GM18520 (cell line): Measurements from ENCODE around the gene LRRN1.
A peak's percentile ranks its signal among the peaks of the same experiment; 100 is the strongest.
"Not testable (repeated sequence)": the region's sequence is repeated elsewhere in the genome, so short reads cannot be mapped to it uniquely, and the experiment has no call there.

ENCODE experiments used
- ATAC-seq: cut with Tn5 transposase; IDR thresholded peaks from one replicate; pipeline ENCODE4 v1.9.1; 2021; ENCODE audit not compliant: unreplicated experiment

The LRRN1 gene

DNA sequence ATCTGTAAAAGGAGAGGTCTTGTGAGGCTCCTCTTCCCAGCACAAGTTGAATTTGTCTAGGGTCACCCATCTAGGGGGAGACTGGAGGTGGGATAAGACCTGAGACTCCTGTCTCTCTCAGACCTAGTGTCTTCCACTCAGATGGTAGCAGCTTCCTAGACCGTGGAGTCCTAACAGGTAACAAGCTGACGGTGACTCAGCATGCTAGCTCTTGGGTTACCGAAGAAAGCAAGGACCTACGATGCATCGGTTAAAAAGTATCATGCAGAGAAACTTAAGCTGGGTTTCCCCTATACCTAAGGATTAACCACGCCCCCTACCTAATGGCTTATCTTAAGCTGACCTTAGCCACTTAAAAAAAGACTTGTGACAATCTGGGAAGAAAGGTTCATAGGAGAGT lies 7.6 kb downstream of the LRRN1 start:
- no peak for ATAC-seq

DNA sequence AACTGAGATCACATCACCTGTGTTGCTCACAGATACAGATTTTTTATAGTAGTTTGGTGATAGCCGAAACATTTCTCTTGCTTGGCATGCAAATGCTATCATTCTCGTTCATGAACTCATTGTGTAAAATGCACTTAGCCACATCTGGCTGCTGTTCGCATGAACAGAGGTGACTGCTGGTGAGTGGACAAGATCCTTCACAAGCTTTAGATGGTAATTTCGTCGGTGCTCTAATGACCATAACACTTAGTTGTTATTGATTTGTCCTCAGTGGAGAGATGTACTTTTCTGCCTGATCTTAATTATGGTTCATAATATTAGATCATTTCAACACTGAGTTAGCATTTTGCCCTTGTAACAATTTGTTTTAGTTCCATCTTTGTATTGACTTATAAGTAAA lies 13.8 kb downstream of the LRRN1 start:
- ATAC-seq, result no peak

DNA sequence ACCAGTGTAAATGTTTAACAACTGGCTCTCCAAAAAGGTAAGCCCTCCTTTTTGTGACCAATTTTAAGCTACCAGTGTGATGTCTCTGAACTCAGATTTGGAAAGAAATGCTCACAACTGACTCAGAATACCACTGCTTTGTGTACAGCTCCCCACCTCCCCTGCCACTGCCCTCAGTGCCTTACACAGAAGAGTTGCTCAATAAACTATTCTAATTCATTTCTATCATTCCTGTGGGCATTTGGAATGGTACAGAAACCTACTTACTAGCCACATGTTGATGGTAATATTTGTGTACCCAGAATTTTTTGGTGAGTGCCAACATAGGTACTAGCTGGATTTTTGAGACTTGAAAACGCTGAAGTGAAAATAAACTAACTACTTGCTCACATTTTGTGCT lies 16.0 kb downstream of the LRRN1 start:
- ATAC-seq, result no peak

DNA sequence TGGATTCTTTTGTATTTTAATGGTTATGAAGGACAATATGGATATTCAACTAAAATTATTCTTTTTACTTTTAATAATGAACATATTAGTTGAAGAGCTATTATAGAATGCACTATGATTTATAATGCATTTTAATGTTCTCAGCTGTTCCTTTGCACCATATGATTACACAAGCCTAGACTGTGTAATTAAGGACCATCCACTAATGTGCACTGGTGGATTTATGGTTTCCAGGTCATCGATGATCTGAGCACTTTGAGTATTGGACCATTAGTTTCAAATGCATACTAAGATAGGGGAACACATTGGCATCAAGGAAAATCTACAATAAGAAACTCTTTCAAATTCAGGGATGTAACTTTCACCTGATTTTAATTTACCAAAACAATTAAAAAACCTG lies 16.8 kb downstream of the LRRN1 start:
- no peak for ATAC-seq

DNA sequence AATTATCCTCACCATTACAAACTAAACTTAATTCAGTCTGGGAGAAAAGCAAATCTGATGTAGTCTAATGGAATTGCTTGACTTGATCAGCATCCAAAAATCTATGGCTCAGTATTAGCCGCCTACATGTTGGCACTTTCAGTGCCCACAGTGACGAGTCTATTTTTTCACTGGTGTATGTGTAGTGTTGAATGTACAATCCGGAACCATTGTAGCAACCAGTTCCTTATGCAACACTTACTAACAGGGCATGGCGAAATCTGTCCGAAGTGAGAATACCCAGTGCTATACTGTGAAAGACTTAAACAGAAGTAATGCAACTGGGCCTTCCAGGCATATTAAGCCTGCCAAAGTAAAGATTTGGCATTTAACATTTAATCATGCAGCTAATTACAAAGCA lies 18.6 kb downstream of the LRRN1 start:
- no peak for ATAC-seq

DNA sequence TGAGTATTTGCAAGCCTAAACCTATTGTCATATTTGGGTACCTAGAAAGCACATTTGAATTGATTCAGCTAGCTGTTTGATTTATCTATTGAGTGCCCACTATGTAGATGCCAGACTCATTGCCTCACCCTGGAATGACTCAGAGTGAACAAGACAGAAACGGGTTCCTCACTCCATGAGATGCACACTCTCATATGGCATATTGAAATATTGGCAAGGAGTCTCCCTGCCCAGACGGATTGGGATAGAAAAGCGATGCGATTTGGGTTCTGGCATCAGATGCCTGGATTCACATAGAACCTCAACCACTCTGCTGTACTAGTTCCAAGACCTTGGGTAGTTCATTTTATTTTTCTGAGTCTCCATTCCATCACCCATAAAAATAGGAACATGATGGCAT lies 22.5 kb downstream of the LRRN1 start:
- ATAC-seq, result no peak

DNA sequence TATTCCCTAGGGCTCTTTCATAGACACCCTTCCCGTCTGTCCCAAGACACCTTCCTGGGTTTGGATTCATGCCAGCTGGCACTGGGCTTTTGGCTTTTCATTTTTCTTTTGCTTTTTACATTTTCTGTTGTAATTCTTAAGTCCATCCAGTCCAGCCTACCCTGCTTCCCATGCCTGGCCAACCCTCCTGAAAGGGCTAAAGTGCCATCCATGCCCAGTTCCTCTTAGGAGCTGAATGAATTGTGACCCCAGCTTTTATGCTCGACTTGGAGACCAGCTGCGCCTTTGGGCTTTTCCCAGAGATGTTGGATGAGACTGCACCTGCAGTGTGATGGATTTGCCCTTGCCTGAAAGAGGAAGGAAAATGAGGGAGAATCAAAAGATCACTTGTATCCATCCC lies 25.8 kb downstream of the LRRN1 start:
- ATAC-seq, result no peak

DNA sequence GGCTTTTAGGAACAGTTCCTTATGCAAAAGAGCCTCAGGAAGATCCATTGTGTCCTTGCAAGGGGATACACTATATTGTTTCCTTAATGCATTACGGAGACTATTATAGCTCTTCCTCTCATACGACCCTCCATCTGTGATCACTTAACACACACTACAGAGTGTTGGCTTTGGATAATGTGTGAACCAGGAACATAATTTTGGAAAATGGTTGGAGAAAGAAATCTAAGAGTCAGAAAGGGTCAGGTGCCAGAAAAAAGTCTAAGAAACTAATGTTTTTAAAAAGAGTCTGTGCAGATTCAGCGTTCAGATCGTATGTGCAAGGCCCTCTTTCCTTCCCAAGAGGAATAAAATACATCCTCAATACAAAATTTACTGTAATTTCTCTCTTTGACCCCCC lies 27.3 kb downstream of the LRRN1 start:
- no peak for ATAC-seq

DNA sequence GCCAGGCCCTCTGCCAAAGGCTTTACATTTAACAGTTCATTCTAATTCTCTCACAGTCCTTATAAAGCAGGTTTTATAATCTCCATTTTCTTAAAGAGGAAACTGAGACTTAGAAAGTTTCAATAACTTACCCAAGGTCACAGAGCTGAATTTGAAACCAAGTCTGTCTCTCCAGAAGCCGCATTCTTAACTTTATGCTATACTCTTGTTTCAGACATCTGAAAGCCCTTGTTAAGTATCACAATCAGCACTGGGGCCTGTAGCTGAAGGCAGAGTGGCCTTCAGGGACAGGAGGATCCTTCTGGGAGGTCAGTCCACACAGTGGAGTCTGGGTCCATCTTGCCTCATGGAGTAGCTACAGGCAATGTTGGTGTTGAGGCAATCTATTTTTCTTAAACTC lies 27.9 kb downstream of the LRRN1 start:
- ATAC-seq, result no peak

DNA sequence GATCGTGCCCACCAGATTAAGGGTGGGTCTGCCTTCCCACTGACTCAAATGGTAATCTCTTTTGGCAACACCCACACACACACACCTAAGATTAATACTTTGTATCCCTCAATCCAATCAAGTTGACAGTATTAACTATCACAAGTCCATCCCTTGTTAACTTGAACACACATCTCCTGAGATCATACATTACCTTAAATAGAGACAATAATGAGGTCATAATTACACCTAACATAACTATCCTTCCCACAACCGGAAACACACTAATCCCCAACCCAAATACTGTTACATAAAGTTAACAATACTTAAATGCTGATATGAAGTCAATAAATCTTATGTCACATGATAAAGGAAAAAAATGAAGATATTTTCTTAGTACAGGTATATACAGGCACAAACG lies 29.2 kb downstream of the LRRN1 start:
- ATAC-seq, result not testable (repeated sequence)

DNA sequence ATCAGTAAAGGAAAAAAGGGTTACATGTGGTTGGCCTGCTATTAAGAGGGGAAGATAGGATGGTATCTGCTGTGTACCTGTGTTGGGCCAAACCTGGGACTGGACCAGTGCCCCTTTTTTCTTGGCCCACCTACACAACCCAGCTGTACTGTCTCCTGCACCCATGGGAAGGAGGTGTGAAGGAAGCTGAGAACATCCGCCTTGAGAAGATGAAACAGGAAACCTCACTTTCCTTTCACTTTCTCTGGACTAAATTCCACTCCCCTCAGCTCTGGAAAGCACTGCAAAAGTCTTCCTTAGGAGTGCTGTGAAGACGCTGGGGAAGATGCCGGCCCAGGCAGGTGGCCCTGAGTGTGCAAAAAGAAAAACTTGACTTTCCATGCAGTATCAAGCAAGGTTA lies 37.6 kb downstream of the LRRN1 start:
- no peak for ATAC-seq

DNA sequence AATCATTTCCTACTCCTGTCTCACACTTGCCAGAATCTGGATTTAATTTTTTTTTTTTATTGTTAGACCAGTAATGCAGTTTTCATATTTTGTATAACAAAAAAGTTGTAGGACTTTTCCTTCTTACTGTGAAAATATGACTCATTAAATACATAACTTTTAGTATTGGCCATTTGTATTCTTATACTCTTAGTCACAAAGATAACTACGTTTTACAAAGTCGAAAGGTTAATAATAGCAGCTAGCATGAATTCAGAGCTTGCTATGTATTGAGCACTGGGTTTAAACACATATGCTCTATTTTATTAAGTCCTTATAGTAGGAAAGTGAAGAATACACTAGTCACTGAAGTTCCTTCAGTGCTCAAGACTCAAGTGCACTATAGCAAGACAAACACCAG lies 43.1 kb downstream of the LRRN1 start:
- no peak for ATAC-seq

DNA sequence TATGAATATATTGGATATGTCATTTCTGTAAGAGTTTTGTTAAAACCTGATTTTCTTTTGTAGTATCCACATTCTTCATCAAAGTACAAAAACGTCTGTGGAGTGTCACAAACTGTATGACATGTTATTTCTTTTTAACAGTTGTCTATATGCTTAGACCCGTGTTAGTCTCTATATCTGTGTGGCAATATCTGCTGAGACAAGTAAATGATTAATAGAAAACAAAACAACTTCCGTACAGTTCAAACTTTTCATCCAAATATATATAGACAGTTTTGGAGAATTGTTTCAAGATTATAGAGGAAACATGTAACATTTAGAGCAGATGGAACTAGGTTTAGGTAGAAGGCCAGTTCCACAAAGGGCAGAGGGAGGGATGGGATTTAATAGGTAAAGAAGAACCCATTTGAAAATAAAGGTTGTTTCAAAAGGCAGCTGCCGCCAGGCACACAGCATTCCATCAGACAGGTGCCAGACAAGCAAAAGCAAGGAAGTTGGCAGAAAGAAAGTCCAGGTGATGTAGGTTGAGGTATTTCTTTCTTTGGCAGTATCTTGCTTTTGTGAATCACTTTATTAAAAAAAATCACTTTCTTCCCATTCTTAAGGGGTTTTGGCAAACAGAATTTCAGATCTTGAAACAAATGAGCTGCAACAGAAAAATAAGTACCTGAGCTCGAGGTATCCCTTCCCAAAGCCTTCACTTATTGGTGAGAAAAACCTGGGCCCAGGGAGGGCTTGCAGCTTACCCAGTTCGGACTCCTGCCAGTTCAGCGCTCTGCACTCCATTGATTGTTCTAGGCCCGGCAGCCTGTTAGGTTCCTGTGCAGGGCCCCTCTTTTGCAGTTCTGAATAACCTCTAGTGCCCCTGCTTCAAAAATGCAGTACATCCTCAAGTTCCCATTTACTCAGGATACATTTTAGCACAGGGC lies 49.0 kb downstream of the LRRN1 start:
- ATAC-seq, result no peak

DNA sequence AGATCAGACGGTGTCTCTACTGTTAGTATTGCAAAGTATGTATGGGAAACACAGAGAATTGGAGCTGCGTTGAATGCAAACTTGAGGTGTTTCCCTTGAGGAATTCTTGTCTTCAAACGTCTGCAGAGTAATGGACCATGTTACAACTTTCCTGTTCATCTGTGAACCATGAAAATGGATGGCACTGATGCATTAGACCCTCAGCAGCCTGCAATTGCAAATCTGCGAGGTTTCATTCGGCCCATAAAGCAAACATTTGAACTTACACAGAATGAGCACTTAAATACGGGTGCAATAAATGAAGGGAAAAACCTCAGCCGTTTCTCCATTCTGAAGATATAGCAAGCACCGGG lies 49.7 kb downstream of the LRRN1 start:
- ATAC-seq, result no peak

DNA sequence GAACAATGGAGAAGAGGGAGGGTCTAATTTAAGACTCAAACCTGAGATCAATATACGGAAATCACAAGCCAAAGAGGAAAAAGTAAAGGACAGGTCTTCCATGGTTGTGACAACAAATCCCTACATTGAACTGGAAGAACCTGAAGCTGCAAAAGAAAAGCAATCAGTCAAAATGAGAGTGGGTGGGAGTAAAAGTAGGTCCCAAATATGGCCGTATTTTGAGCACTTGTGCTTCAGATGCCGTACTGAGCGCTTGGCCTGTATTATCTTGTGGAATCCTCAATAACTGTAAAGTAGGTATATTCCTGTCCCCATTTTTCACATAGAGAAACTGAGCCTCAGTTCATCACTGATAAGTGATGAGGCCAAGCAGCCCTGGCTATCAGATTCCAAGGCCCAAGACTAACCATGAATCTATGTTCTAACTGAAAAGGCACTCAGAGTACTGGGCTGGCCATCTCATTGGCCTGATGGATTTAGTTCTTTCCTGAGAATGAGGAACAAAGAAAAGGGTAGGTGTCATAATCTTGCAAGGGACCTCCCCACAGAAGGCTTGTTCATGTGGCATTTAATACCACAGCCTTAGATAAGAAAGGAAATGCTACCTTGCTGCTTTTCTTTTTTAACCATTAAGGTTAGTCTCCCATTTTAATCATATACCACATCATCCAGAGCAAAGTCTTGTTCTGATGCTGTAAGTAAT lies 52.5 kb downstream of the LRRN1 start:
- ATAC-seq, result peak; percentile 74

DNA sequence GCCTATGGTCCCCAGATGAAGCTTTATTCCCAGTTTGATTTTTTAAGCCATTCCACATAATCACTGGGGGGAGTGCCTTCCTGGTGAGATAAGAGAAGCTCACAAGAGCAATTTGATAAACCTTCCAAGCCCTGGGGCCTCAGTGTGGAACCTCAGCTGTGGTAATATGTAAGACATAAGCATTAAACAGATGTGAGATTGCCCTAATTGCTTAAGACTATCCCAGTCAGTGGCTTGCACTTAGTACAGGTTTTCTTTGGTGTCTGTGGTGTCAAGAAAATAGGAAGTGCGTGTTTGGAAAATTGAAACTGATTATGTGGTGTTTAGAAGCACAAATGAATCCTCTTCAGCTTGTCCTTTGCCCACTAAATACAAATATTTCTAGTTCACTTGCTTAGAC lies 54.3 kb downstream of the LRRN1 start:
- ATAC-seq, result no peak

DNA sequence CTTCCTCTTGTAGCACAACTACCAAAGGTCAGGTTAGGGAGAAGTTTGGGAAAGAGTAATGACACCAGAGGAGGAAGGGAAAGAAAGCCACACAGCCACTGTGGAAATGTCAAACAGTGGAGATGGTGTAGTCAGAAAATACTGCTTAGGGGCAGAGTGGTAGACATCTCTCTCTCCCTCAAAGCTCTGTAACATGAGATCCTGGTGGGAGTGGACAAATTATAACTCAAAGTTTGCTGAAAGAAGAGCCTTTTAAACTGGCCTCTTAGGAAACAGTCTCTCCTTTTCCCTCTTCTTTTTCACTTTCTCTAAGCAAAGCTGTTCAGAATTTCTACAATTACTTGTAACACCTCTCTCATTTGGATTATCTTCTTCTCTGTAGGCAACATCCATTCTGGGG lies 55.8 kb downstream of the LRRN1 start:
- ATAC-seq, result no peak

DNA sequence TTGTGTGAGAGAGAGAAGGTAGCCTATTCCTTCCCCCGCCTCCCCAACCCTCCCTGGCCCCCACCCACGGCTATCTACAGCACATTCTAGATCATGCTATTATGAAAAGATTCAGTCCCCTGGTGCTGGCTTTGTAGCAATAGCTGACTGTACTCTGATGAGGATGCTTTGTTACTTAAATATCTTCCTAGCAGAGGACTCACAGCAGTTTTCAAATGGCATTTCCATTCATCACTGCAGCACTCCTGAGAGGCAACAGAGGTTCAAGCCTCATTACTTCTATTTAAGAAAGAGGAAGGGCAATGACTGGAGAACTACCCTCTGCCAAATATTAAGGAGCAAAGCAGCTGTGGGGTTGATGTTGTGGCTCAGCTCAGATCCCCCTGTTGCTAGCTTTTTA lies 61.0 kb downstream of the LRRN1 start:
- no peak for ATAC-seq

DNA sequence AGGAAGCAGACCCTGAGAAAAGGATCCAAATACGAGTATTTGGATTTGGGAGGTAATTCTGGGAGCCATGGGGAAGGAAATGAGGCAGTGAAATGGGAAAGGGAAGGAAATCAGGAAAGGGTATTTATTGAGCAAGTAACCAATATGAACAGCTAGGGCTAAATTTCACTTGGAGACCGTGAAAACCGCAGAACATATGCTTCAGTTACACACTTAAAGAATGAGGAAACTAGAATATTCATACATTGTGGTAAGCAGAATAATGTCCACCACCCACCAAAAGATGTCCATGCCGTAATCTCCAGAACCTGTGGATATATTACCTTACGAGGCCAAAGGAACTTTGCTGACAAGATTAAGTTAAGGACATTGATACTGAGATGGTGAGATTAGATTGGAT lies 63.3 kb downstream of the LRRN1 start:
- ATAC-seq, result no peak

DNA sequence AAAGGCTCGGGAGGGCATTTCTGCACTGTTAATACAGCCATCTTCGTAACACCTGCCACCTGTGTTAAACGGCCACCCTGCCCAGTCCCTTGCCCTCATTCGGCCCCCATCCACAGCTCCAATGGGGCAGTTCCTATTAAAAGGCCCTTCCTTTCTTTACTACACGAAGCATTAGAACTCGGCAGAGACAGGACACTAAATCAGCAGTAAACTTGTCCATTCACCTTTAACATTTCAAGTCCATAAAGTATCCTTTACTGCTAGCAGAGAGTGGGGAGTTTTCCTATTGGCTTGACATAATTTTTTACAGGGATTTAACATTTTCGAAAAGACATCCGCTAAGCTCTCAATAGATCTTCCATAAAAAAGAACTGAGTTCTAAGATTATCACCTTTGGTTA lies 76.3 kb downstream of the LRRN1 start:
- ATAC-seq, result no peak

DNA sequence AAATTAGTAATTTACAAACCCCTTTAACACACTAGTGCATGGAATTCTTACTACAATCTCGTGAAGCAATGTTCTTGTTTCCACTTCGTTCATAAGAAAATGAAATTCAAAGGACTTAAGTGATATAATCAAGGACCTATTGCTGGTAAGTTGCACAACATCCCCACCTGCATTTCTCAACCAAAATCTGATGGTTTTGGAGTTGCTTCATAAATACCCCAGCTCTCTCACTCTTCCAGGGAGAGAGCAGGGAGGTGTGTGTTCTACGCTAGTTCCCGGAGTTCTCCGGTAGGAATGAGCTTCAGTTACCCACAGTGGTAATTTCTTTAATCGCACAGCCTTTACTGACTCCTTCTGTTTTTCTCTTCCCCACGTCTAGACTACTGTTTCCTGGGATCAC lies 81.8 kb downstream of the LRRN1 start:
- ATAC-seq, result no peak

DNA sequence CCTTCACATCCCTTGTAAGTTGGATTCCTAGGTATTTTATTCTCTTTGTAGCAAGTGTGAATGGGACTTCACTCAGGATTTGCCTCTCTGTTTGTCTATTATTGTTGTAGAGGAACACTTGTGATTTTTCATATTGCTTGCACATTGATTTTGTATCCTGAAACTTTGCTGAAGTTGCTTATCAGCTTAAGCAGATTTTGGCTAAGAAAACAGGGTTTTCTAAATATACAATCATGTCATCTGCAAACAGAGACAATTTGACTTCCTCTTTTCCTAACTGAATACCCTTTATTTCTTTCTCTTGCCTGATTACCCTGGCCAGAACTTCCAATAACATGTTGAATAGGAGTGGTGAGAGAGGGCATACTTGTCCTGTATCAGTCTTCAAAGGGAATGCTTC lies 88.1 kb downstream of the LRRN1 start:
- ATAC-seq, result not testable (repeated sequence)

DNA sequence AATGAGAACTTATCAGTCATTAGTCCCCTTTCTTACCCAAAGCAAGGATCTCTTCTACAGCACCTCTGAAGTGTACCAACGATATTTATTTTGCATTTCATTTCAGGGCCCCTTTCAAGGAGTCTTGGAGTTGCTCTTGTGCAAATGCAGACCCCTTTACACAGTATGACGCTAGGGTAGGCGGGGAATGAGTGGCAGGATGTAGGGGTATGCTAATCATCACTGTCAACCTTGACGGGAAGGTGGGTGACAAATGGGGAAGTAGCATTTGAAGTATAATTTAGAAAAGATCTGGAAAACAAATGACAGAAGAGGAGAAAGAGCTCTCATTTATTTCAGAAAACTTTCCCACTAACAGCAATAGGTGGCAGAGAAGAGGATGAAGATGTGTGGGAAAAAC lies 94.4 kb downstream of the LRRN1 start:
- ATAC-seq, result no peak
